GM12801 (cell line): ENCODE data around the gene C19orf53.

Experiments used
- CTCF ChIP-seq: IDR thresholded peaks from one replicate; pipeline ENCODE4 v1.5.1; 2011; ENCODE audit warnings: control low read depth; ENCODE audit not compliant: insufficient read length; ENCODE audit errors: extremely low read depth

Gene C19orf53

GRCh38 chr19:13794757-13795589, 20.7 kb downstream of the C19orf53 start, which contains the start of gene ZSWIM4:
Gene ZSWIM4 (plus strand): TSS chr19:13795443. CDS start chr19:13795649, 206 bp downstream.
- no peak for TF ChIP-seq CTCF

- TF ChIP-seq CTCF = no peak
These were observed 21.5 kb downstream of the C19orf53 start for GRCh38 chr19:13795595-13796300.

GRCh38 chr19:13796301-13797057, 22.2 kb downstream of the C19orf53 start:
- no peak for TF ChIP-seq CTCF

- TF ChIP-seq CTCF = no peak
These were observed 22.8 kb downstream of the C19orf53 start for GRCh38 chr19:13797058-13797440.

- TF ChIP-seq CTCF = no peak
These were observed 23.6 kb downstream of the C19orf53 start for GRCh38 chr19:13797870-13798269.

- TF ChIP-seq CTCF = no peak
These were observed 25.4 kb downstream of the C19orf53 start for GRCh38 chr19:13799669-13800068.

- TF ChIP-seq CTCF = no peak
These were observed 28.8 kb downstream of the C19orf53 start for GRCh38 chr19:13803038-13803437.
